Measurements from ENCODE around the gene SPSB1.

- TF ChIP-seq CTCF (IDR thresholded peaks at IDR 0.05 in 8 of 11, conservative IDR thresholded peaks at IDR 0.05 in 3 of 11) (no peak), POLR2AphosphoS5 (IDR thresholded peaks at IDR 0.05) (no peak)
These were observed 57.6 kb downstream of the SPSB1 start for GRCh38 chr1:9350013-9350908.

All from spleen (tissue), 7 donors.